Stimulated activated CD8-positive, alpha-beta memory T cell treated with anti-CD3 and anti-CD28 coated beads, Interleukin-4, amount 100 ng/mL, for 24 hours (primary cell): ENCODE results near the gene LEFTY1.
"Not testable (repeated sequence)": the region's sequence is repeated elsewhere in the genome, so short reads cannot be mapped to it uniquely, and the experiment has no call there.

Experiments used
- DNase-seq: peaks from one replicate; pipeline ENCODE4 v3.0.0-alpha.2; 2020; ENCODE audit warnings: low read depth

Gene LEFTY1

DNA sequence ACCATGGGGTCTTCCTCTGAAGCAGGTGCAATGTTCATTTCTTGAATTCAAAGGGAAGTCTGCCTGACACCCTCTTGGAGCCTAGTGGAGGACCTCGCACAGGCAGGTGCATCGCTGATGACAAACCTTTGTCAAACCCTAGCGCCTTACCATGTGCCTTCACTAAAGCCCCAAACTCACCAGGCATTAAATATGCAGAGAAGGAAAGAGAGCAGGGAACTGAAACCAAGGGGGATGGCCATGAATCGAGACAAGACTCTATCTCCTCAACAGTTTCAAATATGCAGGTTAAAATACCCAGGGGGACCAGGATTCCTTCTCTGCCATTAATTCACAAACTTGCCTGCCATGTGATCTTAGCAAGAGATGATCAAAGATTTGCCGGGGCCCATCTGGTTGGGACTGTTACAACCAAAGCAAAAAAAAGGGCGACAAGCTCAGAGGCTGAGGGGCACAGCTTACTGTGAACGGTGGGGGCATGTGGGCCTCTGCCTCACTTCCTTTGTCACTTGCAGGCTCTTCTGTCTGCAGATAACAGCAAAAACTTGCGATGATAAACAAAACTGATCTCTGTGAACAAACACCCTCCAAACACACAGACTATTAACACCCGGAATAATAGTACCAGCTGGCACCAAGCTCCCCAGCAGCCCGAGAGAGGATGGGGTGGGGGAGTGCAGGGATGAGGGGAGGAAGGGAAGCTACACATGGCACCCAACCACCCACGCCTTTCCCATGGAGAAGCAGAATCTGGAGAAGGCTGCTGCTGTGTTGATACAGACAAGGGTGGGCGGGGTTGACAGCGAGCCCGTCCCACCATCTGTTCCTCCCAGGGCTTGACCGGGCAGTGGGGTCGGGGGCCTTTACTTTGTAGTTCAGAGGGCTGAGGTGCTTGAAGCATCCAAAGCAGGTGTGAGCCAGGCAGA lies 40.7 kb downstream of the LEFTY1 start:
- no peak for DNase-seq

DNA sequence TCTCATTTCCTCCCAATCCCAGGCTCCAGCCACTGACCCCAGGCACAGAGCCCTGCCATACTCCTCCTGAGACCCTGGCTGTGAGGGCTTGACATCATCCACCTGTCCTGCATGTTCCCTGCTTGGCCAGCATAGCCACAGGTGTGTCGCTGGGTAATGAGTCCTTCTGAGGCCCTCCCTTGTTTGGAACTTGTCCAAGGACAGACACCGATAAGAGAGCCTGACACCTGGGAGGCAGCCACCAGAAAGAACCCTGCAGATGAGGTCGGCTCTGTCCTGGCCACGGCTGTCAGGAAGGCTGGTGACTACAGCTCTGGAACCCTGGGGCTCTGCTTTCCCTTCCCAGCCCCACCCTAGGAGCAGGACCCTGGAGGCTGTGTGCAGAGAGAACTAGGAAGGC lies 41.3 kb downstream of the LEFTY1 start:
- no peak for DNase-seq

DNA sequence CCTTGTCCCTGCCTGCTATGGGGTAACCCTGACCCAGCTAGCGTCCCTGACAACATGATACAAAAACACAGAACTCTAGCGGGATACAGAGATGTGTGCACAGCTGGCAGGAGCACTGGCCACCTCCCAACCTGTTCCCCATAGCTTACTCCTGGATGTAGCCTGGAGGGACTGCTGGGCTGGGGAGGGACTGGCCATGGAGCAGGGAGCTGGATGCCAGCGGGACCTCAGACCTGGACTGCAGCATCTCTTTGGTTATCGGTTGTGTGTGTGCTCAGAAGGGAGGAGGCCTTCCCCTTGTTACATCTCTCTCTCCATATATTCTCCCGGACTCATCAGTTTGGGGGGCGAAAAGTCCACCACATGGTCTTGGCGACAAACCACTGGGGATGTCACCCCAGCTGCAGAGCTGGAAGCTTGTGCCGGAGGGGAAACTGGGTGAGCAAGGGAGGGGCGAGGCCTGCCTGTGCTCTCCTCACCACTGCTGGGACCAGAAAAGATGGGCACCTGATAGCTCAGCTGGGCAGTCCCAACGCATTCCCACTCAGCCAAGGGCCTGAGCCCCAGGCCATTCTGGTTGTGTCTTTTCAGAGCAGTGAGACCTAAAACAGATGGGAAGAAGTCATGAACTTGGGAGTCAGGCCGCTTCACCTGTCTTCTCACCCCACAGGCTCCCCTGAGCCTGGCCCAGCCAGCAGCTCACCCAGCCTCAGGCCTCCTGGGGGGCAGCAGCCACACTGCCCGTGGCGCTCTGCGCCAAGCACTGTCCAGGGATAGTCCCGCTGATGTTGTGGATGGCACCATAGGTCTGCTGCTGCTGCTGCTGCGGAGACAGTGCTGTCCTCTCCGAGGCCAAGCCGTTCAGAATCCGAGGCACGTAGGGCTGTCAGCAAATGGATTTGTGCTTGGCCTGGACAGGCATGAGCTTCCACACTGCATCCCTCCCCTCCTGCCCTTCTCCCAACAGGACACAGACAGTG lies 42.3 kb downstream of the LEFTY1 start:
- no peak for DNase-seq

DNA sequence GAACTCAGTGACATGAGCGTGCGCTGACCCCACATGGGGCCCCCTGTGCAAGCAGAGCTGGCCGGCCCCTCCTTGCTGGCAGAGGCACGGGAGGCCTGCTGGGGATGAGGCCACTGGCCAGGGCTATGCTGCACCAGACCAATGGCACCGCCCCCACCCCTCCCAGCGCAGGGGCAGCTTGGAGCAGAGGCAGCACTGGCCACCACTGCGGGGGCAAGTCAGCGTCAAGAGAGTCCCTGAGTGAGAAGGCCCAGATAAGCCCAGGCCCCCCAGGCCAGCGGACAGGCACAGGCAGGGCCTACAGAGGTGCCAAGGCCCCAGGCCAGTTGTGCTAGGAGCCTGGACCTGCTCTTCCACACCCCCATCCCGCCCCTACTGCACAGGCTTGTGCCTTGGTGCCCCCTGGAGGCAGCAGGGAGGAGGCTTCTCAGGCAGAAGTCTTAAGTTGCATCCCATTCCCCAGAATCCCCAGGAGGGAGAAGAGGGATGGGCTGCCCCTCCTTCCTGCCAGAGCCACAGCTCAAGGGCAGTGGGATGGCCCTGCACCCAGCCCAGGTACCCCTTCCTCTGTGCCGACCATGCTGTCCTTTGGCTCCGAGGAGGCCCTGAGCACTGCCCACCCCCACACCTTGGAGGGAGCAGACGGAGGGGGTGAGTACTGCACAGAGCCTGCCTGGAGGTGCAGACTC lies 43.2 kb downstream of the LEFTY1 start:
- DNase-seq = no peak

DNA sequence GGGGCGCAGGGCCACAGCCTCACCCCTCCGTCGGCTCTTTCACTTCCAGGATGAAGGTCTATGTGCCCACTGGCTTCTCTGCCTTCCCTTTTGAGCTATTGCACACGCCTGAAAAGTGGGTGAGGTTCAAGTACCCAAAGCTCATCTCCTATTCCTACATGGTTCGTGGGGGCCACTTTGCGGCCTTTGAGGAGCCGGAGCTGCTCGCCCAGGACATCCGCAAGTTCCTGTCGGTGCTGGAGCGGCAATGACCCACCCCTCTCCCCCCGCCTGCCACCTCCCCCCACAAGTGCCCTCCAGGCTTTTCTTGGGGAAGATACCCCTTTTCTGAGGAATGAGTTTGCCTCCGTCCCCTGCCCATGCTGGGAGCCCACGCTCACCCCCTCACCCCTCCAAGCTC lies 43.8 kb downstream of the LEFTY1 start:
- DNase-seq = no peak

DNA sequence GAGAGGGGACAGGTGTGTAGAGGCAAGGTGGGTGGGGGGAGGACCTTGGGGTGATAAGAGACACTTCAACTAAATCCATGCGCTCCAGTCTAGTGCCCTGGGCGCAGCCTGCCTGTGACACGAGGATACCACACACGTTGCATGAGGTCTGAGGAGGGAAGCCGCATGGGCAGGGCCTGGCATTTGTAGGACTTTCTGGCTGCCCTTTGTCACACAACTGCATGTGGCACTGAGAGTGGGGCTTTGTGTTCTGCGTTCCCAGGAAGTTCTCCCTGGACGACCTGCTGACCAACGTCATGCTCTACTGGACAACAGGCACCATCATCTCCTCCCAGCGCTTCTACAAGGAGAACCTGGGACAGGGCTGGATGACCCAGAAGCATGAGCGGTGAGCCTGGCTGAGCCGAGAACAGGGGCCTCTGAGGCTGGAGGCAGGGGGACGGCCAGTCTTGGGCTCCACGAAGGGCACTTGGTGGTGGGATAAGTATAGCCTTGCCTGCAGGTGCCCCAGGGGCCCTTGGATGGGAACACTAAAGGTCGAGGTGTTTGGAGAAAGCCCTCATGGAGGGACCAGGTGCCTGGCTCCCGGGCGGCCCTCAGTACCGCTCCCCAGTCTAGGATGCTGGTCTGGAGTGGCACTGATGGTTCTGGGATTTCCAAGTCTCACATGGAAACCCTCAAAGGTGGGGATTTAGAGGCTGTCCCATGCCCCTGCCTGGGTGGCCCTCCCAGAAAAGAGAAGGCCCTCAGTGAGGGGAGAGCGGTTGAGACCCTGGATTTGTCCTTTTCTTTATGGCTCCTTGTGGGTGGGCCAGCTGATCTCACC lies 44.5 kb downstream of the LEFTY1 start:
- DNase-seq = no peak

DNA sequence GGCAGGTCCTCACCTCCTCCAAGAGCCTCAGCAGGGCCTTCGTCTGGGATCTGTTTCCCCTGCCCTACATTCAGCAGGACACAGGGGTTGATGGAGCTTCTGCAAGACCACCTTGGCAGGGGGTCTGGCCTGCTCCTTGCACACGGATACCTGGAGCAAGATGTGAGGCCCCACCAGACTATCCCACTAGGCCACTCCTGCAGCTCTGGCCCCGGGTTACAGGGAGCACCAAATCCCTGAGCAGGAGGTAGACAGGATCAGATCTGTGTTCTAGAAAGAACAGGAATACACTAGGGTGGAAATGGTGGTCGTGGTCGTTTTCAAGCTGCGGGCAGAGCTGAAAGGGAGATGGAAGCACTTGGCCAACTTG lies 45.5 kb downstream of the LEFTY1 start:
- DNase-seq = no peak

DNA sequence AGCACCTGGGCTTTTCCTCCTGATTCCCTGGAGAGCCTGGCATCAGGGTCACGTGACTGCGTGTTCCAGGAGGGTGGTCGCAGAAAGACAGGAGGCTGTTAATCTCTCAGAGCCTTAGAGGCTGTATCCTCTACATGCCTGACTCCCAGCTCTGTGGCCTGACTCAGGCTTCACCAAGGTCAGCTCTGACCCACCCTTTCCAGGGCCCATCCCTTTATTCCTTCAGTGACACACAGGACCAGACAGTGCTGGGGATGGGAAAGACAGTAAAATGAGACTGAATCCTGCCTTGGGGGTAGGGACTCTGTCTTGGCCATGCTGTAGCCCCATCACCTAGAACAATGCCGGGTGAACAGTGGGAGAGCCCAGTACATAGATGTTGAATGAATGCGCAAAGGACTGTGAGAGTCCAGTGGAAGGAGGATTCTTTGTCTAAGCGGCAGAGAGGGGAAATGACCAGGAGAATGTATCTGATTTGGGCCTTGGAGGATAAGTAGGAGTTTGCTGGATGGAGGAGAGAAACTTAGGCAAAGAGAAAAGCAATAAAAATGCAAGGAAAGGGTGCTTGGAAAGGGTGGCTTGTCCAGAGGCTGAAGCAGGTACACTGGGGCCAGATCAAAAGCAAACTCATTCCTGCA lies 46.0 kb downstream of the LEFTY1 start:
- DNase-seq = no peak

DNA sequence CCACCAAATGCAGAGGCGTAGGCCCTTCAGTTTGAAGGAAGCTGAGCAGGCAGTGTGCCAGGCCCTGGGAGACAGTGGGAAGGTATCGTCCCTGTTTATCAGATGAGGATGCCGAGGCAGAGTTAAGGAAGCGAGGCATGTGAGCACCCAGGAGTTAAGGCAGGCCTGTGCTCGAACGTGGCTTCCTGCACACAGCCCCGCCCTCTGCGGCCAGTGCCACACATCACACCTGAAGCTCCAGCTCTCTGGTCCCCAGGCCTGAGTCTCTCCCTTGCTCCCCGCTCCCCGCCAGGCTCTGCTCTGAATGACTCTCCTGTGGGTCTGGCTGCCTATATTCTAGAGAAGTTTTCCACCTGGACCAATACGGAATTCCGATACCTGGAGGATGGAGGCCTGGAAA lies 46.9 kb downstream of the LEFTY1 start:
- DNase-seq = no peak

DNA sequence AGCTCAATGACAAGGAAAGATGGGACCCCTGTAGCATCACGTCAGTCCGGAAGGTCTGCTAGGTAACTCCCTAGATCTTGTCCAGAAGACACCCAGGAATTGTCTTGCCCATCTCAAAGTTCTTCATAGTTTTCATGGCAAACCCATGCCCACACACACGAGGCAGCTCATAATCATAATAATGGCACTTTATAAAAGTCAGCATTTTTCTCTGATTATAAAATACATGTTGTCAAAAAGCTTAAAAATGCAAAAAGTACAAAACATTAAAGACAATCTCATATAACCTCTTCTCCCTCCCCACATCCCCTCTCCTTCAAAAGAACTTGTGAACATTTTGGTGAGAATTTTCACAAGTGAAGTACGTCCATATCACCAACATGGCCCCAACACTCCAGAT lies 48.2 kb downstream of the LEFTY1 start:
- no peak for DNase-seq

DNA sequence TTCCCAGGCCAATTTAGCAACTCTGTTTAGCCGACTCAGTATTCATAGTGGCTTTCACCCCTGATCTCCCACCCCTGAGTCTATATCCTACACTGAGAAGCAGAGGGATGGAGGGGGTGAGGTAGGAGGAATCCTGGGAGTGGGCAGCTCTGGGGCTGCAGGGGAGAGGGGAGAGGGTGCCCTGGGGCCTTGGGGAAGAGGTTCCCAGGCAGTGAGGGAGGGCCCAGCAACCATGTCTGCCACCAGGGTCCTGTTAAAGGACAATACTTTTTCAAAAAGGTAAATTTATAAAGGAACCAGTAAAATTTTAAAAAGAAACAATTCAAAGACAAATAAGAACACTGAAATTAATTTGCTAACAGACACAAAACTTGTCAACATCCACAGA lies 48.7 kb downstream of the LEFTY1 start:
- DNase-seq = no peak

DNA sequence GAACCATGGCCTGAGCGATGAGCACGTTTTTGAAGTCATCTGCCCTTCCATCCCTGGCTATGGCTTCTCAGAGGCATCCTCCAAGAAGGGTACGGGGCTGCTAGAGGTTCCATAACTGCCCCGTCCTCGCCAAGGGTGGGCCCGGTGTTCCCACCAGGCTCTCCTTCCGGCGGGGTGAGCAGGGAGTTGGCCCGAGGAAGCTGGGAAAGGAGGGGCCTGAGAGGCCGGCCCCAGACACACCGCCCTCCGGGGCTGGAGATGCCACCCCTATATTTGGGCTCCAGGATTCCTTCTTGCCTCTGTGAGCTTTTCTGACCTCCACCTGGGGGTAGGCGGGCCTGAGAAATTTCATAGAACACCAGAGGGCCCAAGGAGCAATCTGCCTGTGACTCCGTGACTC lies 50.2 kb downstream of the LEFTY1 start:
- no peak for DNase-seq

DNA sequence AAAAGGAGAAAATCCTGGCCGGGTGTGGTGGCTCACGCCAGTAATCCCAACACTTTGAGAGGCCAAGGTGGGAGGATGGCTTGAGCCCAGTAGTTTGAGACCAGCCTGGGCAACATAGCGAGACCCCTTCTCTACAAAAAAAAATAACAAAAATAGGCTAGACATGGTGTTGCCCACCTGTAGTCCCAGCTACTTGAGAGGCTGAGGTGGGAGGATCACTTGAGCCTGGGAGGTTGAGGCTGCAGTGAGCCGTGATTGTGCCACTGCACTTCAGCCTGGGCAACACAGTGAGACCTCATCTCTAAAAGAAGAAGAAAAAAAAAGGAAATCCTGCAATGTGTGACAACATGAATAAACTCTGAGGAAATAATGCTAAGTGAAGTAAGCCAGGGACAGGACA lies 52.6 kb downstream of the LEFTY1 start:
- not testable (repeated sequence) for DNase-seq
